ENCODE measurements around the gene CLC.

CLC gene

DNA sequence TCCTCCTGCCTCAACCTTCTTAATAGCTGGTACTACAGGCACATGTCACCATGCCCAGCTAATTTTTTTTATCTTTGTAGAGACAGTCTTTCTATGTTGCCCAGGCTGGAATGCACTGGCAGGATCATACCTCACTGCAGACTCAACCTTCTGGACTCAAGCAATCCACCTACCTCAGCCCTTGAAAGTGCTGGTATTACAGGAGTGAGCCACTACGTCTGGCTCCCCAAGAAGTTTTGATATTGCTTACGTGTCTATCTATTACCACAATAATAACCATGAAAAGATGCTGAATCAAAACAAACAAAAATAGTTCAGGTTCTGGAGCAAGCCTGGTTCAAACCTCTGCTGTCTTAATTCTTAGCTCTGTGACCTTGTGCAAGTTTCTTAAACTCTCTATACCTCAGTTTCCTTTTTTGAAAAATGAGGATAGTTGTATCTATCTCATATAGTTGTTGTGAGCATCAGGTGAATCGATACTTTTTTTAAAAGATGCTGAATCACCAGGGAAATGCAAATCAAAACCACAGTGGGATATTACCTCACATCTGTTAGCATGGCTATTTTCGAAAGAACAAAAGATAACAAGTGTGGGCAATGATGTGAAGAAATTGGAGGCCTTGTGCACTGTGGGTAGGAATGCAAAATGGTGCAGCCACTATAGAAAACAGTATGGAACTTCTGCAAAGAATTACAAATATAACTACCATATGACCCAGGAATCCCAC is 21.8 kb upstream of the CLC start:
- H3K27ac ChIP-seq: no peak overlapping the region
- TF ChIP-seq, protein P1, sequence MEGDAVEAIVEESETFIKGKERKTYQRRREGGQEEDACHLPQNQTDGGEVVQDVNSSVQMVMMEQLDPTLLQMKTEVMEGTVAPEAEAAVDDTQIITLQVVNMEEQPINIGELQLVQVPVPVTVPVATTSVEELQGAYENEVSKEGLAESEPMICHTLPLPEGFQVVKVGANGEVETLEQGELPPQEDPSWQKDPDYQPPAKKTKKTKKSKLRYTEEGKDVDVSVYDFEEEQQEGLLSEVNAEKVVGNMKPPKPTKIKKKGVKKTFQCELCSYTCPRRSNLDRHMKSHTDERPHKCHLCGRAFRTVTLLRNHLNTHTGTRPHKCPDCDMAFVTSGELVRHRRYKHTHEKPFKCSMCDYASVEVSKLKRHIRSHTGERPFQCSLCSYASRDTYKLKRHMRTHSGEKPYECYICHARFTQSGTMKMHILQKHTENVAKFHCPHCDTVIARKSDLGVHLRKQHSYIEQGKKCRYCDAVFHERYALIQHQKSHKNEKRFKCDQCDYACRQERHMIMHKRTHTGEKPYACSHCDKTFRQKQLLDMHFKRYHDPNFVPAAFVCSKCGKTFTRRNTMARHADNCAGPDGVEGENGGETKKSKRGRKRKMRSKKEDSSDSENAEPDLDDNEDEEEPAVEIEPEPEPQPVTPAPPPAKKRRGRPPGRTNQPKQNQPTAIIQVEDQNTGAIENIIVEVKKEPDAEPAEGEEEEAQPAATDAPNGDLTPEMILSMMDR (conservative IDR thresholded peaks at IDR 0.05): no peak

DNA sequence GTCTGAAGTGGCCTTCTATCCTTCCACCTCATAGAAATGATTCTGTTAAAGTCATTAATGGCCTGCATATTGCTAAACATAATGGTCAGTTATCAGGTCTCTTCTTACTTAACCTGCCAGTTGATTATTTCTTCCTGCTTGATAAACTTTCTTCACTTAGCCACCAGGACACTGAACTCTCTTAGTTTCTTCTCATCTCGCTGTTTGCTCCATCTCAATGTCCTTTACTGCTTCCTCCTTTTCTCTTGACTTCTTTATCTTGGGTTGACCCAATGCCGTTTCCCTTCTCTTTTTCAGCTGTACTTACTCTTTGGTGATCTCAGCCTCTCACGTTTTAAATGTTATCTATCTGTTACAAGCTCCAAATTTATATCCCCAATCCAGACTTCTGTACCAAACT is 17.1 kb upstream of the CLC start:
- TF ChIP-seq, protein P1 (conservative IDR thresholded peaks at IDR 0.05): no peak
- H3K27ac ChIP-seq: 0 out of 2 replicates have a peak overlapping the region, but pooled peaks have one; percentile 13

DNA sequence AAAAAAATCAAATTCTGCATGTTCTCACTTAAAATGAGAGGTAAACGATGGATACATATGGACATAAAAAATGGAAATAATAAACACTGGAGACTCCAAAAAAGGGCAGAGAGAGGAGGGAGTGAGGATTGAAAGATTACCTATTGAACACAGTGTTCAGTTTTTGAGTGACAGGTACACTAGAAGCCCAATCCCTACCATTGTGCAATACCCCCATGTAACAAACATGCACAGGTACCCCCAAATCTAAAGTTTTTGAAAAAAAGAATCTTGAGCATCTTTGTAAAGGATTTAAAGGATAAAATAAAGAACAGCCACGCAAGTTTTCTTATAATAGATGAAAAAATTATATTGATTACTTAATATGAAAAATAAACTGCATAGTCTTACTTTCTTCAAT is 16.7 kb upstream of the CLC start:
- TF ChIP-seq, protein P1 (conservative IDR thresholded peaks at IDR 0.05): no peak
- no peak overlapping the region for H3K27ac ChIP-seq

DNA sequence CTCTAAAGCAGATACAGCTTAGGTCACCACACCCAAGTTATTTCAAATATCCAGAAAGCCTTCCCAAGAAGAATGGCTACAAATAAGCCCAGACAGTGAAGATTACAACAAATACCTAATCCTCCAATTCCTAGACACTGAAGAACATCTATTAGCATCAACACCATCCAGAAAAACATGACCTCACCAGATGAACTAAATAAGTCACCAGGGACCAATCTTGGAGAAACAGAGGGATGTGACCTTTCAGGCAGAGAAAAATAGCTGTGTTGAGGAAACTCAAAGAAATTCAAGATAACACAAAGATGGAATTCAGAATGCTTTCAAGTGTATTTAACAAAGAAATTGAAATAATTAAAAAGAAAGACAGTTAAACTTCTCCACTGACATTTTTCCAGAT is 15.0 kb upstream of the CLC start:
- H3K27ac ChIP-seq: no peak overlapping the region
- TF ChIP-seq, protein P1 (conservative IDR thresholded peaks at IDR 0.05): no peak

DNA sequence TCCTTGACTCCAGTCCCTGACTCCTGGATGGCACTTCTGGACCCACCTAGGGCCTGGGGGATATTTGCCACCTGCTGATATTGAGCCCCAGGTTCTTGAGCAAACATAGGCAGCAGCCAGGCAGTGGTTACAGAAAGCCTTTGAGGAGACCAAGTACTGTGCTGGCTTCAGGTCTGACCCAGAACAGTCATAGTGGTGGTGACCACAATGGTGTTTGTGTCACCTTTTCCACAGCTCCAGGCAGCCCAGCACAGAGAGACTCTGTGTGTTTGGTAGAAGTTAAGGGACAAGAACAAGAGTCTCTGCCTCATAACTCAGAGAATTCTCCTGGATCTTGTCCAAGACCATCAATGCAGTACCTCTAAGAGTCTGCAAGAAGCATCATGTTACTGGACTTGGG is 14.6 kb upstream of the CLC start:
- TF ChIP-seq, protein P1 (conservative IDR thresholded peaks at IDR 0.05): no peak
- no peak overlapping the region for H3K27ac ChIP-seq

DNA sequence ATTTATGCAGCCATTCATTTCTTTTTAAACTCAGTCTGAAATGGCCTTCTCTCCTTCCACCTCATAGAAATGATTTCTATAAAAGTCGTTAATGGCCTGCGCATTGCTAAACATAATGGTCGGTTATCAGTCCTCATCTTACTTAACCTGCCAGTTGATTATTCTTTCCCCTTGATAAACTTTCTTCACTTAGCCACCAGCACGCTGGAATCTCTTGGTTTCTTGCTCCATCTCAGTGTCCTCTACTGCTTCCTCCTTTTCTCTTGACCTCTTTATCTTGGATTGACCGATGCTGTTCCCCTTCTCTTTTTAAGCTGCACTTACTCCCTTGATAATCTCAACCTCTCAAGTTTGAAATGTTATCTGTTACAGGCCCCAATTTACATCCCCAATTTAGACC is 12.2 kb upstream of the CLC start:
- TF ChIP-seq, protein P1 (conservative IDR thresholded peaks at IDR 0.05): no peak
- H3K27ac ChIP-seq: no peak overlapping the region

DNA sequence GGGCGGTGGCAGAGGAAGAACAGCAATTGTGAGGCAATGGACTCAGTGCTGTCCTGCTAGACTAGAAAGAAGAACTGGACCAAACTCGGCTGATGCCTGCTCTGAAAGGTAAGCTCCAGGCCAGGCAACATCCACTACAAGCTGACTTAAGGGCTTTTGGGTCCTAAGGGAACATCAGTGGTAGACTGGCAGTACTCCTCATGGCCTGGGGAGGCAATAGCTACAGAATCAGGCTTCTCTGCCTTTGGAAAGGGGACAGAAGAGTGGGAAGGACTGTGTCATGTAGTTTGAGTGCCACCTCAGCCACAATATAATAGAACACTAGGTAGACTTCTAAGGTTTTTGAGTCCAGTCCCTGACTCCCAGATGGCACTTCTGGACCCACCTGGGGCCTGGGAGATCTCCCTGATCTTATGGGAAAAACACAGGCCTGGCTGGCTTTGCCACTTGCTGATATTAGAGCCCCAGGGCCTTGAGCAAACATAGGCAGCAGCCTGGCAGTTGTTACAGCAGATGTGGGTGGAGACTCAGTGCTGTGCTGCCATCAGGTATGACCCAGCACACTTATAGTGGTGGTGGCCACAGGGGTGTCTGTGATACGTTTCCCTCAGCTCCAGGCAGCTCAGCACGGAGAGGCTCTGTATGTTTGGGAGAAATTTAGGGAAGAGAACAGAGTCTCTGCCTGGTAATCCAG is 9.2 kb upstream of the CLC start:
- H3K27ac ChIP-seq: no peak overlapping the region
- TF ChIP-seq, protein P1 (conservative IDR thresholded peaks at IDR 0.05): no peak

All from VCaP (cell line).